Measurements from ENCODE around the gene CRYBA2.

CRYBA2 gene

DNA sequence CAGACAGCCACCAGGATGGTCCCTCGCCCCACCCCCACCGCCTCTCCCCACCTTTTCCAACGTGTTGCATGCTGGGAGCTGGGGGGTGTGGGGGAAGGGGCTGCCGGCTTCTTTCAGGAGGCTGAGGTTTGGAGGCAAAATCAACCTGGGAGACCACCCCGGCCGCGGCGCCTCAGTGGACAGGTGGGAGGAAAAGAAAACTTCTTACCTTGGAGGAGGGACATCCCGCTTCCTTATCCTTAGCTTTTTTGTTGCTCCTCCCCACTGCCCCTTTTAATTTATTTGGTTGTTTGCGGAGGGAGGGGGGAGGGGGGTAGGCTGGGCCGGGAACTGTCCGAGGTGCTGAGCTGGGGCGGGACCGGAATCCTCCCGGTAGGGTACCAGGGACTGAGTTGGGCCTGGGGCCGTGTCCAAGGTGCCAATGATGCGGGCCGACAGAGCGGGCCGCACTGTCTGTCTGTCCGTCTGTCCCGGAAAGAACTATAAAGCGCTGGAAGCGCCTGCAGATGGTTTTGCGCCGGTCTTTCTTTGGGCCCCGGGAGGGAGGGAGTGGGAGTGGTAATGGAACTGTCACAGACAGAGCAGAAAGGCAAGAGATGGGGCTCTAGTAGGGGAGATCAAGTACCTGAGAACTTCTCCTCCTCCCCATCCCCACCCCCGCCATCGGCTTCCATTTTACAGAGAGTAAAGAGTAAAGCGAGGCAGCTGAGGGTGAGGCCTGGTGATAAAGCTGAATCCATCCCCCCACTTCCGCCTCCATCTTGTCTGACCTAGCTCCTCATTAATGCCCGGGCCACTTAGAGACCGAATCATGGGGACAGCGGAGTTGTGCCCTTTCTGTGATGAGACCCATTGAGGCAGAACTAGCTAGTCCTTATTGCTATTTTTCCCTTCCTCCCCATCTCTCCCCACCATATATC is 31.3 kb downstream of the CRYBA2 start:
- TF ChIP-seq CTCF (IDR thresholded peaks at IDR 0.05; ENCODE audit: low read depth, low read length) = no peak
- Histone ChIP-seq H3K36me3 (no peaks in the 10 kb centered on the region; the same call in 1 of the 2 replicates), H3K27me3 (ENCODE audit: insufficient read depth, low read depth, severe bottlenecking) (no peaks in the 10 kb centered on the region), H3K4me3 (ENCODE audit: low read depth, low read length) (peak overlapping the region; percentile 75), H3K27ac (peak overlapping the region; percentile 97), H3K9me3 (ENCODE audit: severe bottlenecking) (no peaks in the 10 kb centered on the region)
- peak; percentile 90 for DNase-seq

DNA sequence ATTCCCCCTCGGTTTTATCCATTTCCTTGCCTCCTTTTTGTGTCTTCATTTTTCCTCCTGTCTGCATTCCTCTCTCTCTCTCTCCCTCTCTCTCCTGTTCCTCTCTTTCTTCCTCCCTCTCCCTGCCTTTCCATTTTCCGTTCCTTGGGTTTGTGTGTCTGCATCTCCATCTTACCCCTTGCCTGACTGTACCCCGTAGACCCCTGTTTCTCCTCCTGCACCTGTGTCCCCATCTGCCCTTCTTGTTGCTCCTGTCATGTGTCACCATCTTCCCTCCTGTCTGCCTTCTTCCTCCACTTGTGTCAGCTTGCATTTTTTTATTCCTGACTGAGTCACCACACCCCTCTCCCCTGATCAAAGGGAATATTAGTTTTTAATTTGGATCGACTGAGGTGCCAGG is 32.0 kb downstream of the CRYBA2 start:
- TF ChIP-seq CTCF (IDR thresholded peaks at IDR 0.05; ENCODE audit: low read depth, low read length) = no peak

GRCh38 chr2:218960309-218961165 is 32.7 kb downstream of the CRYBA2 start:
- DNase-seq = peak; percentile 41
- Histone ChIP-seq H3K36me3 (no peaks in the 10 kb centered on the region; the same call in 1 of the 2 replicates), H3K9me3 (ENCODE audit: severe bottlenecking) (no peaks in the 10 kb centered on the region), H3K27ac (peak overlapping the region; percentile 97), H3K4me3 (ENCODE audit: low read depth, low read length) (peak overlapping the region; percentile 75), H3K27me3 (ENCODE audit: insufficient read depth, low read depth, severe bottlenecking) (no peaks in the 10 kb centered on the region)
- TF ChIP-seq CTCF (IDR thresholded peaks at IDR 0.05; ENCODE audit: low read depth, low read length) = 0 out of 2 replicates have a peak, but pooled peaks have one; percentile 11

More for the DNA sequence above, 32.0 kb downstream of the CRYBA2 start:
- Histone ChIP-seq H3K36me3 (no peaks in the 10 kb centered on the region; the same call in 1 of the 2 replicates), H3K27me3 (ENCODE audit: insufficient read depth, low read depth, severe bottlenecking) (no peaks in the 10 kb centered on the region), H3K27ac (peak overlapping the region; percentile 97), H3K9me3 (ENCODE audit: severe bottlenecking) (no peaks in the 10 kb centered on the region), H3K4me3 (ENCODE audit: low read depth, low read length) (peak overlapping the region; percentile 75)
- DNase-seq = no peak

GRCh38 chr2:218959761-218960308 is 33.4 kb downstream of the CRYBA2 start:
- H3K27ac ChIP-seq = peak overlapping the region; percentile 97
- H3K36me3 ChIP-seq = no peaks in the 10 kb centered on the region; the same call in 1 of the 2 replicates
- no peaks in the 10 kb centered on the region for H3K9me3 ChIP-seq (ENCODE audit: severe bottlenecking)
- DNase-seq = no peak
- TF ChIP-seq CTCF (IDR thresholded peaks at IDR 0.05; ENCODE audit: low read depth, low read length) = 0 out of 2 replicates have a peak, but pooled peaks have one; percentile 17
- no peaks in the 10 kb centered on the region for H3K27me3 ChIP-seq (ENCODE audit: insufficient read depth, low read depth, severe bottlenecking)
- H3K4me3 ChIP-seq (ENCODE audit: low read depth, low read length) = peak overlapping the region; percentile 75

DNA sequence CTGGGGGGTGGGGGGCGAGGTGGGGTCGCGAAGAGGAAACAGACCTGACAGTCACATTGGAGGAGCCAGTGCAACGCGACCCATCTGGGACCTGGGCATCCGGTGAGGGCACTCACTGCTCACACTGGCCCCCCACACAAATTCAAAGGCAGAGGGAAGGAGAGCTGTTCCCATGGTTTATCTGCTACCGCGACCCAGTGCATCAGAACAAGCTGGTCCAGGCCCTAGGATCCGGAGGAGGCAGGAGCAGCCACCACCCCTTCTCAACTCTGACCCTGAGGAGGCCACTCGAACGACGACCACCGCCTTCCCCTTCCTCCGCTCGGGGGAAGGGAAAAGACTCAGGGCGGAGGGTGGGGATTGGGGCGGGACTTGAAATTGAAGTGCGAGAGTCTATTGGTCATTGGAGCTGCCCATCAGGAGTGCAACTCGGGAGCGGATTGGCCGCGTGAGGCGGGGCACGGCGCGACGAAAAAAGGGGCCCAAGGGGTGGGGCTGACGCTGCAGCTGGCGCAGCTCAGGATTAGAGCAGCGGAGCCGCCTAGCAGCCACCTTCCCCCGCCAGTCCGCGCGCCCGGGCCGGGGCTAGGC is 34.0 kb downstream of the CRYBA2 start, which contains the start of gene CDK5R2:
Gene CDK5R2, plus strand, starts transcription at position 526 of the 591 bp plus-strand sequence. CDS start 155 bp downstream, outside the sequence.
- H3K27me3 ChIP-seq (ENCODE audit: insufficient read depth, low read depth, severe bottlenecking) = no peaks in the 10 kb centered on the region
- peak within 1 kb of the TSS; percentile 75 for H3K4me3 ChIP-seq (ENCODE audit: low read depth, low read length)
- TF ChIP-seq CTCF (IDR thresholded peaks at IDR 0.05; ENCODE audit: low read depth, low read length) = no peak
- no peaks in the 10 kb centered on the region; the same call in 1 of the 2 replicates for H3K36me3 ChIP-seq
- peak; percentile 97 for DNase-seq
- peak within 1 kb of the TSS; percentile 97 for H3K27ac ChIP-seq
- no peaks in the 10 kb centered on the region for H3K9me3 ChIP-seq (ENCODE audit: severe bottlenecking)
